Adipose tissue (tissue), 3 donors: ENCODE results near the gene RPTOR. TPM values are rescaled to one million over a fixed set of nuclear protein-coding genes. Genes with fewer than 3 reads are reported as not detected.

ENCODE experiments used
- H3K27ac ChIP-seq: one replicate; pipeline ENCODE4 v1.5.1; 2013; ENCODE audit warnings: low read depth, low read length
- whole genome bisulfite sequencing, 3 donors: extraction: QIAGEN DNeasy Blood & Tissue Kit; methylation state at CpG; one replicate each; pipeline ENCODE4 v1.1.7; 2013; 5-methylcytosine and 5-hydroxymethylcytosine counted together
- polyA plus RNA-seq, 3 donors: library from polyadenylated mRNA; stranded (reverse); fragments of 200-250 nt; gene quantifications; one replicate each; pipeline ENCODE4 v1.2.3, GENCODE V29; 2013
- donor health status: healthy with polysubstance abuse.
- donor health status: Bipolar disorder and iron deficiency.
- donor health status: healthy.

RPTOR gene
- polyA plus RNA-seq, 3 donors, result 5.8 to 13.2 (median 7.5) TPM

GRCh38 chr17:80925688-80926335, 381.2 kb downstream of the RPTOR start:
- H3K27ac ChIP-seq, result no peak overlapping the region
- 73 to 80% (median 79%) methylated on average over 18 of the region's 18 CpGs for WGBS, 3 donors

GRCh38 chr17:80926591-80927250, 382.1 kb downstream of the RPTOR start:
- H3K27ac ChIP-seq, result no peak overlapping the region

GRCh38 chr17:80927791-80928216, 383.2 kb downstream of the RPTOR start:
- H3K27ac ChIP-seq, result no peak overlapping the region
- WGBS, 3 donors, result 58 to 69% (median 67%) methylated on average over 11 of the region's 11 CpGs

More at GRCh38 chr17:80926591-80927250, 382.1 kb downstream of the RPTOR start:
- 78 to 83% (median 80%) methylated on average over 15 of the region's 15 CpGs for WGBS, 3 donors

- no peak overlapping the region for H3K27ac ChIP-seq
- WGBS, 3 donors, result 96 to 97% (median 96%) methylated on average over 13 of the region's 13 CpGs
Observed at GRCh38 chr17:80929449-80929848, 384.8 kb downstream of the RPTOR start.

- WGBS, 3 donors, result 78 to 90% (median 84%) methylated on average over 16 of the region's 16 CpGs
- H3K27ac ChIP-seq, result no peak overlapping the region
Observed at GRCh38 chr17:80930335-80931279, 386.0 kb downstream of the RPTOR start.

- no peak overlapping the region for H3K27ac ChIP-seq
- 82 to 87% (median 83%) methylated on average over 13 of the region's 13 CpGs for WGBS, 3 donors
Observed at GRCh38 chr17:80931421-80932265, 387.0 kb downstream of the RPTOR start.

- WGBS, 3 donors, result 94 to 98% (median 95%) methylated on average over 2 of the region's 2 CpGs
- no peak overlapping the region for H3K27ac ChIP-seq
Observed at GRCh38 chr17:80935526-80935925, 390.9 kb downstream of the RPTOR start.

GRCh38 chr17:80936218-80936617, 391.6 kb downstream of the RPTOR start:
- 87 to 94% (median 94%) methylated on average over 4 of the region's 4 CpGs for WGBS, 3 donors
- H3K27ac ChIP-seq, result no peak overlapping the region

- WGBS, 3 donors, result 80 to 88% (median 87%) methylated on average over 12 of the region's 12 CpGs
- no peak overlapping the region for H3K27ac ChIP-seq
Observed at GRCh38 chr17:80936723-80937122, 392.1 kb downstream of the RPTOR start.

DNA sequence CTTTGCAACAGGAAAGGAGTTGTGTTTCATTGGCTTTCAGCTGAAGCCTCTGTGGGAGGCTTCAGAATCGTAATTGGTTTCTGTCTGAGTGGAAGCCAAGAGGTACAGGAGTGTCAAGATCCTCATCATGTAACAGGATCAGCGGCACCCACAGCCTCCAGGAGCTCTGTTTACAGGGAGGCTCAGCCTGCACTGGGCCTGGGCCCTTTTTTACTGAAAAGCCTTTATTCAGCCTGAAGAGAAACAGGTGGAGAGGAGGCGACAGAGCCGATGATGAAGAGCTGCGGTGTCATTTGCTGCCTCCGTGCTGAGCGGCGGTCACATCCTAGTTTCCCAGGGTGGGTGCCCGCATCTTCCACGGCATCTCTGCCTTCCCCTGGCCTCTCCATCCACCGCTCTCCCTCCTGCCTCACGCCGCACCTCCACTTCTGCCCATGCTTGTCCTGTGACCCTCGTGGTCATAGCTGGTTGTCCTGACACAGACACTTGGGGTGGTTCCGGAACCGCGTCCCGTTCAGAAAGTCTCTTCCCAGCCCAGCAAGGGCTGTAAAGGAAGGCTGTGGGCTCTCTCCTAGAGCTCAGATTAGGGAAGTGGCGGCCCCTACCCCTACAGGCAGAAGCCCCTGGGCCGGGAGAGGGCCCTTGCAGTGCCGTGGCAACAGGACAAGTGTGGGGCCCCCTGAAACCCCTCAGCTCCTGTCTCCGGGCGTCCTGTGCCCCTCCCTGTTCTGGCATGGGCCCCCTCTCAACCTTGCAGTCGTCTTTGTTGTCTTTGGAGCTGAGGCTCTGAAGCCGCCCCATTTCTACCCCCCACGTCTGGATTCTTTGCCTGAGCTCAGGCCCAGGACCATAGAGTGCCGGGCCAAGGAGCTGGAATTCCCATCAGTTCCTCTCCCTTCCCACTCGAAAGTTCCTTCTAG, 393.1 kb downstream of the RPTOR start:
- no peak overlapping the region for H3K27ac ChIP-seq
- 79 to 87% (median 85%) methylated on average over 28 of the region's 28 CpGs for WGBS, 3 donors

DNA sequence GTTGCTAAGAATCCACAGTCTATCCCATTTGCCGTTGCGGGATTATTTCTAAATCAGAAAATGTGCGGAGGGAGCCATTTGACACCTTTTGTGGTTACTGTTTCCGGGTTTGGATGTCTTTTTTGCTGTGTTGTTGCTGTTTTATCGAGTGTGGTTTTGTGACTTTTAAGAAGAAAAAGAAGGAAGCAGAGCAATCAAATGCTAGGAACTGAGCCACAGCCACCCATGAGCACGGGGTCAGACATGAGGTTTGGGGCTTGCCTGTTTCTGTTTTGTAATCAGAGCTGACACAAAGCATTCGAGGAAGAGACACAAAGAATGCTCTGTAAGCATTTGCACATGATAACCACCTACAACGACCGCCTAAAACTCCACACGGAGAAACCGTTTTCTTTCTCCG, 393.9 kb downstream of the RPTOR start:
- 55 to 81% (median 72%) methylated on average over 12 of the region's 12 CpGs for WGBS, 3 donors
- H3K27ac ChIP-seq, result no peak overlapping the region

DNA sequence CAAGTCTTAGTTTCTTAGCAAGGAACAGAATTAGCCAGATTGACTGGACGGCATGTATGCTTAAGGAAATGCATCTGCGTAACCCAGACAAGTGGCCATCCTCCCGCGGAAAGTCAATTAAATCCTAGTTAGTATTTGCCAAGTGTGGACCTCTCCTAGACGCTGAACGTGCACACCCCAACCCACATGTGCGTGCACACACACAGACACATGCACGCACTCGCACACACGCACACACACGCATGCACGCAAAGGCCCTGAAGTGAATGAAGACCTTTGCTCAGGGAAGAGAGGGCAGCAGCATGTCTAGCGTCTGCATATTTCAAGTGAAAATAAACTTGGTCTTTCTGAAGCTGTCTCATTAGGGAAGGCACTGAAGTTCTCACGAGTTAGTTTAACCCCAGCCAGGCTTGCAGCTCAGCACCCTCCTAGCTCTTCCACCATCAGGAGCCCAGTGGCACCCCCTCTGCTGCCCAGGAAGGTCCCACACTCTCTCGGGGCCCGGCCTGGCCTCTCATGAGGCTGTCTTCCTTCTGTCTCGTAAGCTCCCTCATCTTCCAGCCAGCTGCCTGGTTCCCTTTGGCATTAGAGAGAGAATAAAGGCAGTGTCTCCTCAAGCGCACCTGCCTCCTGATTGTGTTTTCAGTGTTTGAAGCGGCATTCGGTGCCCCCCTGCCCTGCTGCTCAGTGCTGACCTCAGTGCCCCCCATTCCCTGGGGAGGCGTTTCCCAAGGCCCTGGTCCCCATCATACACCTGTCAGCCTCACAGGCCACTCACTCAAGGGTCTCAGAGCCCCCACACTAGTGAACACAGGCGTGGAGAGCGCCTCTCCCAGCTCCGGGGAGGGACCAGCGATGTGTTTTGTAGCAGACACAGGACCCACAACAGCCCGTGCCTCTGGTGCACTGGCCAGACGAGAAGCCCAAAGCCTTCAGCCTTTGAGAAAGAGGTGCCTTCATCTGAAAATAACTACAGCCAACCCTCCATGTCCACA, 394.8 kb downstream of the RPTOR start:
- WGBS, 3 donors, result 93 to 95% (median 93%) methylated on average over 27 of the region's 27 CpGs
- H3K27ac ChIP-seq, result no peak overlapping the region

GRCh38 chr17:80940171-80941123, 395.8 kb downstream of the RPTOR start:
- H3K27ac ChIP-seq, result no peak overlapping the region
- 91 to 95% (median 92%) methylated on average over 37 to 38 of the region's 38 CpGs for whole genome bisulfite sequencing, 3 donors

DNA sequence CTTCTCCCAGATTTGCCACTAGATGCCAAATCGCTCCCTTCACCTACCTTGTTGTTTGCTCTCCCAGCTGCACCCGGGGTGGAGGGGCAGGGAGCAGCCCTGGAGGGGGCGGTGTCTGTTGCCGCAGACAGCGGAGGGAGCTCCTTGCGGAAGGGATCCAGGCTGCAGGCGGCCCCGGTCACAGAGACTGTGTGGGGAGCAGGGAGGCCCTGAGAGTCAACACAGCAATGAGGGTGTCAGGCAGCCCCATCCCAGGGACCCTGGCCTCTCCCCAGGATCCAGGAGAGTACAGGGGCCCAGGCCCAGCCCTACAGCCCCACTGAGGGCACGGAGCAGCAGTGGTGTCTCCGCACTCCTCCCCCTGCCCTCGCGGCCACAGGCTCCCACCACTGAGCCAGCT, 396.5 kb downstream of the RPTOR start:
- WGBS, 3 donors, result 88 to 97% (median 96%) methylated on average over 11 to 12 of the region's 12 CpGs
- H3K27ac ChIP-seq, result no peak overlapping the region
